Gastrocnemius medialis (tissue), 4 donors: ENCODE data around the gene SPACA9.

Experiments used
- POLR2A ChIP-seq, 2 donors: fragments of 450-650 bp; IDR thresholded peaks; one replicate each; pipeline ENCODE4 v1.6.1; 2017; ENCODE audit warnings: antibody characterized with exemption in 2 of 2, mild to moderate bottlenecking in 2 of 2, moderate library complexity in 2 of 2
- TF ChIP-seq, protein P1 (sequence below), 5 experiments: fragments of 450-650 bp in 3 of 5; fragments of 200-600 bp in 2 of 5; sonication (generic) in 2 of 5; IDR thresholded peaks in 4 of 5; conservative IDR thresholded peaks in 1 of 5; 1 replicate in 4 of 5; 2 replicates in 1 of 5; pipeline ENCODE4 v1.5.1; 2016 to 2019; ENCODE audit warnings: antibody characterized with exemption in 5 of 5, mild to moderate bottlenecking in 3 of 5, moderate library complexity in 3 of 5

- TF ChIP-seq, protein P1, sequence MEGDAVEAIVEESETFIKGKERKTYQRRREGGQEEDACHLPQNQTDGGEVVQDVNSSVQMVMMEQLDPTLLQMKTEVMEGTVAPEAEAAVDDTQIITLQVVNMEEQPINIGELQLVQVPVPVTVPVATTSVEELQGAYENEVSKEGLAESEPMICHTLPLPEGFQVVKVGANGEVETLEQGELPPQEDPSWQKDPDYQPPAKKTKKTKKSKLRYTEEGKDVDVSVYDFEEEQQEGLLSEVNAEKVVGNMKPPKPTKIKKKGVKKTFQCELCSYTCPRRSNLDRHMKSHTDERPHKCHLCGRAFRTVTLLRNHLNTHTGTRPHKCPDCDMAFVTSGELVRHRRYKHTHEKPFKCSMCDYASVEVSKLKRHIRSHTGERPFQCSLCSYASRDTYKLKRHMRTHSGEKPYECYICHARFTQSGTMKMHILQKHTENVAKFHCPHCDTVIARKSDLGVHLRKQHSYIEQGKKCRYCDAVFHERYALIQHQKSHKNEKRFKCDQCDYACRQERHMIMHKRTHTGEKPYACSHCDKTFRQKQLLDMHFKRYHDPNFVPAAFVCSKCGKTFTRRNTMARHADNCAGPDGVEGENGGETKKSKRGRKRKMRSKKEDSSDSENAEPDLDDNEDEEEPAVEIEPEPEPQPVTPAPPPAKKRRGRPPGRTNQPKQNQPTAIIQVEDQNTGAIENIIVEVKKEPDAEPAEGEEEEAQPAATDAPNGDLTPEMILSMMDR (IDR thresholded peaks at IDR 0.05 in 4 of 5, conservative IDR thresholded peaks at IDR 0.05 in 1 of 5), result no peak
- TF ChIP-seq POLR2A (IDR thresholded peaks at IDR 0.05), result no peak
Observed at GRCh38 chr9:132914924-132915323, 36.2 kb downstream of the SPACA9 start.
